Kidney (tissue), 14 donors: ENCODE data around the gene UPB1. TPM values are rescaled to one million over a fixed set of nuclear protein-coding genes. Genes with fewer than 3 reads are reported as not detected.

Experiments used
- DNase-seq, 5 donors: peaks; one replicate each; pipeline ENCODE4 v3.0.0-alpha.2; 2013 to 2020
- FAIRE-seq: peaks from 2 replicates; lab custom pipeline; 2012; peaks lifted over from hg19 to GRCh38; lab: Jason Lieb, UNC
- H3K27ac ChIP-seq, 2 donors: one replicate each; pipeline ENCODE4 v1.7.0; 2013; ENCODE audit warnings: low read depth in 2 of 2, low read length in 2 of 2, inconsistent platforms in 1 of 2
- H3K27me3 ChIP-seq: one replicate; pipeline ENCODE4 v1.7.1; 2013; ENCODE audit warnings: low read length, inconsistent platforms; ENCODE audit not compliant: control insufficient read depth, insufficient read depth
- H3K36me3 ChIP-seq, 3 donors: one replicate each; pipeline versions ENCODE4 v1.7.0 to v1.7.1; 2013; ENCODE audit warnings: low read length in 3 of 3, control low read depth in 1 of 3, inconsistent platforms in 1 of 3; ENCODE audit not compliant: insufficient read depth in 3 of 3, control insufficient read depth in 2 of 3
- H3K4me1 ChIP-seq, 3 donors: one replicate each; pipeline versions ENCODE4 v1.7.0 to v1.7.1; 2013; ENCODE audit warnings: low read length in 3 of 3, inconsistent platforms in 1 of 3, low read depth in 1 of 3; ENCODE audit not compliant: control insufficient read depth in 2 of 3, insufficient read depth in 2 of 3
- H3K4me3 ChIP-seq, 3 donors: one replicate each; pipeline versions ENCODE4 v1.7.0 to v1.8.1; 2013; ENCODE audit warnings: low read length in 3 of 3, control low read depth in 1 of 3, inconsistent platforms in 1 of 3
- H3K9ac ChIP-seq, 3 donors: one replicate each; pipeline versions ENCODE4 v1.7.0 to v1.7.1; 2013; ENCODE audit warnings: low read length in 3 of 3, control low read depth in 1 of 3, inconsistent platforms in 1 of 3
- H3K9me3 ChIP-seq, 3 donors: one replicate each; pipeline versions ENCODE4 v1.7.0 to v1.7.1; 2013; ENCODE audit warnings: low read length in 3 of 3, control low read depth in 1 of 3, inconsistent platforms in 1 of 3; ENCODE audit not compliant: control insufficient read depth in 2 of 3, insufficient read depth in 1 of 3
- CTCF ChIP-seq: IDR thresholded peaks from 3 replicates; pipeline ENCODE4 v1.5.1; 2012; ENCODE audit warnings: mild to moderate bottlenecking, moderate library complexity, borderline replicate concordance; ENCODE audit not compliant: insufficient read depth; ENCODE audit errors: extremely low read depth
- intact Hi-C: fragments of 100-400 bp; cut with DNase I; formaldehyde crosslinking; loops from one replicate; pipeline ENCODE4 v1.11.1; 2022
- polyA plus RNA-seq: library from polyadenylated mRNA; stranded (reverse); fragments of 350-450 nt; fragmentation: Illumina TruSeq; extraction: RNeasy Lipid Tissue Mini Kit (QIAGEN cat#74804); gene quantifications from one replicate; pipeline ENCODE4 v1.2.3, GENCODE V29; 2014; ENCODE audit warnings: low read depth, low replicate concordance; ENCODE audit not compliant: insufficient read depth
- total RNA-seq: library from RNA; stranded (reverse); fragmentation: NEBNext Ultra II Directional; extraction: Animal tissue kit (Norgen Biotek cat#: 25700); gene quantifications from one replicate; pipeline ENCODE4 v1.2.1, GENCODE V29; 2021
- donor health status: control.
- donor health status: control.
- donor health status: control.
- donor health status: control.
- donor health status: control.
- donor health status: DM: yes; HTN: yes; CAD: no.
- donor health status: Normal renal cell carcinoma (clear cell type).

The UPB1 gene
- total and polyA plus RNA-seq, 2 donors from 2014 or later = 1.0 to 64.6 TPM

- Histone ChIP-seq H3K9ac (no peak overlapping the region), H3K4me1 (peaks cover 0 to 37% (median 15%) of the 10 kb centered on the region in 3 donors), H3K4me3 (no peak overlapping the region), H3K9me3 (no peaks in the 10 kb centered on the region), H3K27me3 (no peaks in the 10 kb centered on the region), H3K27ac (no peak overlapping the region), H3K36me3 (peaks cover 0 to 12% (median 2%) of the 10 kb centered on the region in 3 donors)
- DNase-seq (no peak), FAIRE-seq (no peak)
- intact Hi-C loops = loop anchor here (10.0 kb wide), 1 partner anchor 78 kb away; the partner anchor contains the start of gene ADORA2A
- no peak for TF ChIP-seq CTCF
These were observed 7.4 kb downstream of the UPB1 start for GRCh38 chr22:24502541-24502940.

- Histone ChIP-seq H3K27ac (no peak overlapping the region), H3K36me3 (peaks cover 0 to 12% (median 2%) of the 10 kb centered on the region in 3 donors), H3K9ac (no peak overlapping the region), H3K27me3 (no peaks in the 10 kb centered on the region), H3K4me1 (peaks cover 0 to 30% (median 12%) of the 10 kb centered on the region in 3 donors), H3K9me3 (no peaks in the 10 kb centered on the region), H3K4me3 (no peak overlapping the region)
- DNase-seq (peak in 3 of 5 donors; percentile 31 to 77 (median 44)), FAIRE-seq (no peak)
- peak; percentile 52 for TF ChIP-seq CTCF
- intact Hi-C loops = loop anchor here (10.0 kb wide), 1 partner anchor 78 kb away; the partner anchor contains the start of gene ADORA2A
These were observed 8.2 kb downstream of the UPB1 start for GRCh38 chr22:24503137-24503842.

- Histone ChIP-seq H3K27me3 (no peaks in the 10 kb centered on the region), H3K36me3 (peaks cover 0 to 12% (median 2%) of the 10 kb centered on the region in 3 donors), H3K27ac (no peak overlapping the region), H3K9me3 (no peaks in the 10 kb centered on the region), H3K4me1 (peaks cover 0 to 24% (median 7%) of the 10 kb centered on the region in 3 donors), H3K9ac (no peak overlapping the region), H3K4me3 (no peak overlapping the region)
- DNase-seq = peak in 1 of 5 donors; percentile 17
- FAIRE-seq = no peak
- intact Hi-C loops = loop anchor here (10.0 kb wide), 1 partner anchor 79 kb away; the partner anchor contains the start of gene ADORA2A
- TF ChIP-seq CTCF = no peak
These were observed 8.8 kb downstream of the UPB1 start for GRCh38 chr22:24503843-24504338.
